GM12892 (cell line): ENCODE results near the gene PSMA6.
"Not testable (repeated sequence)": the region's sequence is repeated elsewhere in the genome, so short reads cannot be mapped to it uniquely, and the experiment has no call there.

Experiments
- DNase-seq: peaks from one replicate; pipeline ENCODE4 v3.0.0; 2011; ENCODE audit not compliant: insufficient read length
- FAIRE-seq: peaks from 2 replicates; lab custom pipeline; 2011; peaks lifted over from hg19 to GRCh38; lab: Jason Lieb, UNC
- POLR2A ChIP-seq: IDR thresholded peaks from 2 replicates; pipeline ENCODE4 v1.6.1; 2011; ENCODE audit warnings: low read depth, low read length, control low read depth
- POLR2AphosphoS5 ChIP-seq: IDR thresholded peaks from 2 replicates; pipeline ENCODE4 v1.6.1; 2011; ENCODE audit warnings: low read depth, low read length, control low read depth
- TAF1 ChIP-seq: IDR thresholded peaks from 2 replicates; pipeline ENCODE4 v1.6.1; 2011; ENCODE audit warnings: low read depth, mild to moderate bottlenecking, control low read depth, low read length, borderline replicate concordance

PSMA6 gene

DNA sequence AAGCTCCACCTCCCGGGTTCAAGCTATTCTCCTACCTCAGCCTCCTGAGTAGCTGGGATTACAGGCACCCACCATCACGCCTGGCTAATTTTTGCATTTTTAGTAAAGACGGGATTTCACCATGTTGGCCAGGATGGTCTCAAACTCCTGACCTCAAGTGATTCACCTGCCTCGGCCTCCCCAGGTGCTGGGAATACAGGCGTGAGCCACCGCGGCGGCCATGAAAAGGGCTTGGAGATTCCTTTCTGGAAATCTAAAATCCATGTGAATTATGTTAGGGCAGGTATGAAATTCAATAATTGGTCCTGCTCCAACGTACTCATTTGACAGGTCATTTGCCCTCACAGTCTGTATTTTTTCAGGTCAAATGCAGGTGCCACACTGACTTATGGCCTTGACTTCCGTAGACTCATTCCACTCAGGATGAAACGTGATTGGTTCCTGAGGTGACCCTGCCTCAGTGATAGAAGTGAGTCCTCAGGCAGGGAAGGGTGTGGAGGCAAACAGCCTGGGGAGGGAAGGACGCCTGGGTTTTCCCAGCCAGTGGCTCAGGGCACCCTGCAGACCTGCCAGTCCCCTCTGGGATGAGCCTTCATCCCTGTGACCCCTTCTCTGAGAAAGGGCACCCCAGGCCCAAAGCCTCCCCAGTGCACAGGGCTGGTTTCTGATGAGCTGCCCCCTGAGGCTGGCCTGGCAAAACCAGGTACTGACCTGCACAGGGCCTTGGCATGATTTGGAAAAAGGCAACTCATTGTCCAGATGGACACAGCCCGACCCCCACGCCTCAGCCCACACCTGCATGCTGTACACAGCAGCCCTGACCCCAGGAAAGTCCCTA lies 48.7 kb downstream of the PSMA6 start:
- no peak for TF ChIP-seq POLR2AphosphoS5
- TF ChIP-seq POLR2A = no peak
- no peak for TF ChIP-seq TAF1
- FAIRE-seq (no peak), DNase-seq (no peak)

DNA sequence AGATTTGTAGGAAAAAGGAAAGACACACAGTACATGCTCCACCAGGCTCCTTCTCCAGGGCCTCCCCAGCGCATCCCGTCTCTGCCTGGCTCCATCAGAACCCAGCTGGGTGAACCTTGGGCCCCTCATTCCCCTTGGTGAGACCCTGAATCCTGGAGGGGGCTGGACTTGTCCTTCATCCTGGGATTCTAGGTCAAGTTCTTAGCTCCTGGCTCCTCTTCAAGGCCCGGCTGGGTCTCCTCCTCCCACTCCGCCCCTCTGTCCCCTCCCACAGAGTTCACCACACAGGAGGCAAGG lies 49.2 kb downstream of the PSMA6 start:
- TF ChIP-seq TAF1 (no peak), POLR2A (no peak), POLR2AphosphoS5 (no peak)
- DNase-seq (no peak), FAIRE-seq (no peak)

- FAIRE-seq (no peak), DNase-seq (no peak)
- no peak for TF ChIP-seq POLR2A
- TF ChIP-seq TAF1 = no peak
- no peak for TF ChIP-seq POLR2AphosphoS5
Measured at GRCh38 chr14:35341751-35342488, 49.7 kb downstream of the PSMA6 start.

- DNase-seq (no peak), FAIRE-seq (no peak)
Measured at GRCh38 chr14:35342489-35343010, 50.4 kb downstream of the PSMA6 start.

GRCh38 chr14:35343702-35344101 lies 51.5 kb downstream of the PSMA6 start:
- FAIRE-seq = no peak
- TF ChIP-seq TAF1 (no peak), POLR2A (no peak), POLR2AphosphoS5 (no peak)
- no peak for DNase-seq

More at GRCh38 chr14:35342489-35343010, 50.4 kb downstream of the PSMA6 start:
- TF ChIP-seq TAF1 = no peak
- no peak for TF ChIP-seq POLR2A
- TF ChIP-seq POLR2AphosphoS5 = no peak

DNA sequence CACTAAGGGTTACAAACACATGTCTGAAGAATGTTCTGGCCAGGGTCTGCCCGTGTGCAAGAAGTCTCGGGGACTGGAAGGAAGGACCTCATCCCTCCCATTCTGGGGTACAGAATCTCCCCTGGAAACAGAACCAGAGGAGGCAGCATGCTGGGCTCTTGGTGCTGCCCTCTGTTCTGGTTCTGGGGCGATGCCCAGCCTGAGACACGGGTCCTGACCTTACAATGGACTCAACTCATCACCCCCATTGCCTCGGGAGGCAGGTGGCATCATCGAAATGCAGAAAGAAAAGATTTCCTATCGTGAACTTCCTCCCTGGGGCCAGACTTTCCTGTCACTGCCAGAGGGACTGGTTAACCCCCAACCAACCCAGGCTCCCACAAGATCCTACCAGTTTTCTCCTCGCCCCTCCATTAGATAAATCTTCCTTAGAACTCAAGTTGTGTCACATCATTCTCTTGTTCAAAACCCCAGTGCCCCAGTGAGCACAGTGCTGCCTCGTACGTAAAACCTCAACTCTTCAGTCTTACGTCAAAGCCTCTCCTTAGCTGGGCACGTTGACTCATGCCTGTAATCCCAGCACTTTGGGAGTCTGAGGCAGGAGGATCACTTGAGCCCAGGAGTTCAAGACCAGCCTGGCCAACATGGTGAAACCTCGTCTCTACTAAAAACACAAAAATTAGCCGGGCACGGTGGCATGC lies 52.1 kb downstream of the PSMA6 start:
- no peak for TF ChIP-seq POLR2A
- TF ChIP-seq TAF1 = no peak
- no peak for TF ChIP-seq POLR2AphosphoS5
- DNase-seq (no peak), FAIRE-seq (no peak)

GRCh38 chr14:35346738-35347322 lies 54.6 kb downstream of the PSMA6 start:
- TF ChIP-seq POLR2AphosphoS5 (no peak), TAF1 (no peak), POLR2A (no peak)
- no peak for FAIRE-seq
- DNase-seq = no peak

DNA sequence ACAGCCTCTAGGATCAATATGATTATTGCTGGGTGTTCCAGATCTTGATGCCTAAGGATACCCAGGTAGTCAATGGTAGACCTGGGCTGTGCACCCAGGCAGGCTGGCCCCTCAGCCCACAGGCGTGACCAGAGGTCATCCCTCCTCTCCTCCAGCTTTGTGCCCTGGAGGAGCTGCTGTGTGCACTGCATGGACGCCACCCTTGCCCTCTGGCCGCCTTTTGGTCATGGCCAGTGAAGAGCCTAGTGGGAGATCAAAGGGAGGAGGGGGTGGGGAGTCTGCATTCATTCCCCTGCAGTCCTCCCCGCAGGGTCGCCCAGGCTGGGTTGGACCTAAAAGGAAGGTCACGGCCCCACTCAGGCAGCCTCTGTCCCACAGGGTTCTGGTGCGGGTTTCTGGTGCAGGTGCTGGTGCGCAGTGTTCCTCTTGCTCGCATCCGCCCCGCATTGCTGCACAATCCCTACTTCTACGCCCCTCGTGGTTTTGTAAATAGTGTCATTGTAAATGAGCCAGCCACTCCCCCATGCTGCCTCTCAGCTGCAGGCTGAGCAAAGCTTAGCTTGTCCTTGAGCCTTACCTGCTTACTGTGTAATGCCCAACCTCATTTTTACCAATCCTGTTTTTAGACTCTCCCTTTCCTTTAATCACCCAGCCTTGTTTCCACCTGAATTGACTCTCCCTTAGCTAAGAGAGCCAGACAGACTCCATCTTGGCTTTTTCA lies 55.3 kb downstream of the PSMA6 start:
- TF ChIP-seq TAF1 (no peak), POLR2AphosphoS5 (no peak), POLR2A (no peak)
- DNase-seq (no peak), FAIRE-seq (no peak)

DNA sequence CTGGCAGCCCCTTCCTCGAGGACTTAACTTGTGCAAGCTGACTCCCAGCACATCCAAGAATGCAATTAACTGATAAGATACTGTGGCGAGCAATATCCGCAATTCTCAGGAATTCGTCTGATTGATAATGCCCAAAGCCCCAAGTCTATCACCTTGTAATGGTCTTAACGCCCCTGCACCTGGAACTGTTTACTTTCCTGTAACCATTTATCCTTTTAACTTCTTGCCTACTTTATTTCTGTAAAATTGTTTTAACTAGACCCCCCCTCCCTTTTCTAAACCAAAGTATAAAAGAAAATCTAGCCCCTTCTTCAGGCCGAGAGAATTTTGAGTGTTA lies 55.8 kb downstream of the PSMA6 start:
- FAIRE-seq, DNase-seq: not testable (repeated sequence)

GRCh38 chr14:35349496-35350365 lies 57.5 kb downstream of the PSMA6 start:
- no peak for FAIRE-seq
- no peak for DNase-seq
- no peak for TF ChIP-seq POLR2AphosphoS5
- no peak for TF ChIP-seq TAF1
- no peak for TF ChIP-seq POLR2A
